Activated T-cell treated with anti-CD3 and anti-CD28 coated beads, Interleukin-2, amount 50 U/mL, for 4 hours (primary cell): Measurements from ENCODE around the gene MERTK. TPM values are rescaled to one million over a fixed set of nuclear protein-coding genes. Genes with fewer than 3 reads are reported as not detected.
"Not testable (repeated sequence)": the region's sequence is repeated elsewhere in the genome, so short reads cannot be mapped to it uniquely, and the experiment has no call there.

ENCODE experiments used
- ATAC-seq, 2 donors: fragments of 200-7000 bp; cut with Tn5 transposase; one replicate each; pipeline ENCODE4 v1.10.0; 2021
- DNase-seq: peaks from one replicate; pipeline ENCODE4 v3.0.0-alpha.2; 2020
- H3K27me3 Mint-ChIP-seq: one replicate; pipeline ENCODE4 v1.8.0; 2021; ENCODE audit warnings: low read depth, mixed read lengths
- H3K36me3 Mint-ChIP-seq: one replicate; pipeline ENCODE4 v1.8.0; 2022; ENCODE audit warnings: mixed read lengths; ENCODE audit not compliant: insufficient read depth
- H3K4me1 Mint-ChIP-seq: one replicate; pipeline ENCODE4 v1.8.0; 2021; ENCODE audit warnings: low read depth, mixed read lengths
- H3K4me3 Mint-ChIP-seq: one replicate; pipeline ENCODE4 v1.8.0; 2021; ENCODE audit warnings: mild to moderate bottlenecking, moderate library complexity, mixed read lengths
- H3K9me3 Mint-ChIP-seq: one replicate; pipeline ENCODE4 v1.8.0; 2021; ENCODE audit warnings: mixed read lengths
- total RNA-seq, 3 donors: library from RNA; stranded (reverse); gene quantifications; one replicate each; pipeline ENCODE4 v1.2.1, GENCODE V29; 2021

MERTK gene
- total RNA-seq, 3 donors from 2014 or later, result 0.42 to 0.87 (median 0.63) TPM

- H3K9me3 Mint-ChIP-seq, result no peaks in the 10 kb centered on the region
- H3K4me1 Mint-ChIP-seq, result no peaks in the 10 kb centered on the region
- H3K27me3 Mint-ChIP-seq, result no peaks in the 10 kb centered on the region
- H3K36me3 Mint-ChIP-seq, result no peaks in the 10 kb centered on the region
- H3K4me3 Mint-ChIP-seq, result no peak overlapping the region
- ATAC-seq, result no peak
- DNase-seq, result no peak
Observed at GRCh38 chr2:111919794-111920608, 21.6 kb downstream of the MERTK start.

- no peaks in the 10 kb centered on the region for H3K36me3 Mint-ChIP-seq
- no peaks in the 10 kb centered on the region for H3K4me1 Mint-ChIP-seq
- H3K9me3 Mint-ChIP-seq, result no peaks in the 10 kb centered on the region
- no peak for ATAC-seq
- no peak for DNase-seq
- H3K4me3 Mint-ChIP-seq, result no peak overlapping the region
- no peaks in the 10 kb centered on the region for H3K27me3 Mint-ChIP-seq
Observed at GRCh38 chr2:111923276-111923804, 24.9 kb downstream of the MERTK start.

GRCh38 chr2:111924617-111925107 lies 26.3 kb downstream of the MERTK start:
- ATAC-seq, result no peak
- H3K9me3 Mint-ChIP-seq, result no peaks in the 10 kb centered on the region
- DNase-seq, result no peak
- no peaks in the 10 kb centered on the region for H3K36me3 Mint-ChIP-seq
- no peak overlapping the region for H3K4me3 Mint-ChIP-seq
- H3K4me1 Mint-ChIP-seq, result no peaks in the 10 kb centered on the region
- H3K27me3 Mint-ChIP-seq, result no peaks in the 10 kb centered on the region

- Mint-ChIP-seq H3K4me1 (peaks cover 8% of the 10 kb centered on the region), H3K4me3 (no peak overlapping the region), H3K27me3 (no peaks in the 10 kb centered on the region), H3K36me3 (no peaks in the 10 kb centered on the region), H3K9me3 (no peaks in the 10 kb centered on the region)
- no peak for DNase-seq
- no peak for ATAC-seq
Observed at GRCh38 chr2:111927723-111928122, 29.3 kb downstream of the MERTK start.

DNA sequence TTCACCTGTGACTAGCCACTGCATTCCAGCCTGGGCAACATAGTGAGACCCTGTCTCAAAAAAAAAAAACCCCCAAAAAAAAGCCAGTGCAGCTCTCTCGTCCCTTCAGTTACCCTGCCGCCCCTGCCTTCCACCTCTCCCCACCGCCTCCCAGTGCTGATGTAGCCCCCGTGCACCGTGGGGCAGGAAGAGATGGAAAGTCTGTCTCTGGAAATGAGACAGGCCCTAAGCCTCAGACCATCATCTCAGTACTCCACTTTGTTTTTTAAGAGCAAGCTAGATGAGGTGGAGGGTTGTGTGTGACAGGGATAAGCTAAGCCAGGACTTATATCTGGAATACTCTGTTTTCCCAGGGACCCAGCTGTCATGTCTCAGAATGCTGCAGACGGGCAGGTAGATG lies 32.0 kb downstream of the MERTK start:
- Mint-ChIP-seq H3K36me3 (no peaks in the 10 kb centered on the region), H3K27me3 (no peaks in the 10 kb centered on the region), H3K4me3 (no peak overlapping the region), H3K4me1 (peaks cover 8% of the 10 kb centered on the region), H3K9me3 (no peaks in the 10 kb centered on the region)
- peak in 1 of 2 donors; percentile 22 for ATAC-seq
- no peak for DNase-seq

- H3K9me3 Mint-ChIP-seq, result no peaks in the 10 kb centered on the region
- H3K4me1 Mint-ChIP-seq, result peaks cover 8% of the 10 kb centered on the region
- no peak for DNase-seq
- H3K36me3 Mint-ChIP-seq, result no peaks in the 10 kb centered on the region
- peak; percentile 80 for ATAC-seq
- H3K4me3 Mint-ChIP-seq, result no peak overlapping the region
- H3K27me3 Mint-ChIP-seq, result no peaks in the 10 kb centered on the region
Observed at GRCh38 chr2:111930875-111931274, 32.5 kb downstream of the MERTK start.

- peaks cover 8% of the 10 kb centered on the region for H3K4me1 Mint-ChIP-seq
- ATAC-seq, result no peak
Observed at GRCh38 chr2:111932841-111933291, 34.5 kb downstream of the MERTK start.

DNA sequence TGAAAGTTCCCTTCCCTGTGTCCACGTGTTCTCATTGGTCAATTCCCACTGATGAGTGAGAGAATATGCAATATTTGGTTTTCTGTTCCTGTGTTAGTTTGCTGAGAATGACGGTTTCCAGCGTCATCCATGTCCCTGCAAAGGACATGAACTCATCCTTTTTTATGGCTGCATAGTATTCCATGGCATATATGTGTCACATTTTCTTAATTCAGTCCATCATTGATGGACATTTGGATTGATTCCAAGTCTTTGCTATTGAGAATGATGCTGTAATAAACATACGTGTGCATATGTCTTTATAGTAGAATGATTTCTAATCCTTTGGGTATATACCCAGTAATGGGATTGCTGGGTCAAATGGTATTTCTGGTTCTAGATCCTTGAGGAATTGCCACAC lies 35.5 kb downstream of the MERTK start:
- ATAC-seq, result not testable (repeated sequence)

More at GRCh38 chr2:111932841-111933291, 34.5 kb downstream of the MERTK start:
- DNase-seq, result no peak
- Mint-ChIP-seq H3K27me3 (no peaks in the 10 kb centered on the region), H3K36me3 (no peaks in the 10 kb centered on the region), H3K4me3 (no peak overlapping the region), H3K9me3 (no peaks in the 10 kb centered on the region)

GRCh38 chr2:111936881-111937280 lies 38.5 kb downstream of the MERTK start:
- no peaks in the 10 kb centered on the region for H3K36me3 Mint-ChIP-seq
- no peak overlapping the region for H3K4me3 Mint-ChIP-seq
- ATAC-seq (no peak), DNase-seq (no peak)
- H3K9me3 Mint-ChIP-seq, result no peaks in the 10 kb centered on the region
- peaks cover 3% of the 10 kb centered on the region for H3K27me3 Mint-ChIP-seq
- no peaks in the 10 kb centered on the region for H3K4me1 Mint-ChIP-seq

More for the DNA sequence above, 35.5 kb downstream of the MERTK start:
- H3K36me3 Mint-ChIP-seq, H3K9me3 Mint-ChIP-seq, DNase-seq, H3K4me3 Mint-ChIP-seq, H3K4me1 Mint-ChIP-seq, H3K27me3 Mint-ChIP-seq: not testable (repeated sequence)

DNA sequence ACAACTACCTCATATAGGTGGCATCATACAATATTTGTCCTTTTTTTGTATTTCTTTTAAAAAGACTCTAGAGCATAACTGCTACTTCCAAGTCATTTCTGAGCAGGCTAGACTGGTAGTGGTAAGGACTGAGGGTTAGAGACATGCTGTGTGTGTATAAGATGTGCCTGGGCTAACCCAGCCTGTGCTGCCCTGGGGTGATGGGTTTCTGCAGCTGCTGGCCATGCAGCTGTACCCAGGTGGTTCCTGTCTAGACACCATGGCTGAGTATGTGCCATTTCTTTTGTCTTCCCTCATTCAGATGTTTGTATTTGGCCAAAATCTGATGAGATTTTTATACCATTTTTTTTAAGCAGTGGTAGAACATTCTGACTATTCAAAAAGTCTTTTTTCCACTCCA lies 40.0 kb downstream of the MERTK start:
- Mint-ChIP-seq H3K27me3 (peaks cover 5% of the 10 kb centered on the region), H3K36me3 (no peaks in the 10 kb centered on the region), H3K4me1 (no peaks in the 10 kb centered on the region), H3K4me3 (no peak overlapping the region), H3K9me3 (no peaks in the 10 kb centered on the region)
- DNase-seq, result no peak
- ATAC-seq, result no peak

DNA sequence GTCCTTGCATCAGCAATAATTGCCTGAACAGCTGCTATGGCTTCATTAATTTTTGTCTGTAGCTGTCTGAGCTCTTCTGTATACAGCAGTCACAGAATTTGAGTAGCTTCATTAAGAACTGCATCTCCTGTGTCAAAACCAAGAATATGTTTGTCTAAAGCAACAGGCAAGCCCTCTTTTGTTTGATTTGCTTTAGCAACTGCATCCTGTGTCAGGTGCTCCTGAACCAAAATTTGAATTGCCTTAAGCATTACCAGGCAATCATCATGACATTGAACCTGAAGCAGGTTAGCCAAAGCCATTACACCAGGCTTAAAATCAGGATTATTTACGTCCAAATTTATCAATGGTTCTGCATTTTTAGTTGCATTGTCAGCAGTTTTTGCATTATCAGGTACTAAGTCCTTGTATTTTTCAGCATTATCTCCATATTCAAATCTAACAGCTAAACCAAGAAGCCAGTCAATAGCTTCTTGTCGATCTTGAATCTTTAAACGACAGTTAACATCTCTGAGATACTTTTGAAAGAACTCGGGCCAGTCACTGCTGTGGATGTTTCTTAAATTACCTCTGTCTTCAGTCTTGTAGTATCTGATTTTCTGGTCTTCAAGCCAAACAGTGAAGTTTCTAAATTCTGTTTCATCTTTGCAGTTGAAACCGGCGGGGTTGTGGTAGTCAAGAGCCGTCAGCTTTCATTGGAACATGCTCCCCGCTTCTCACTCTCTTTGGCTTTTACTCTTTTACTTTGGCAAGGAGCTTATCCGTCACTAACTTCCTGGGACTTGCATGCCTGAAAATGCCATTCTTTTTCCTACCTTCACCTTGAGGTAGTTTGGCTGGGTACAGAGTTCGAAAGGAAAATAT lies 42.2 kb downstream of the MERTK start:
- no peak for DNase-seq
- ATAC-seq, result no peak
- H3K9me3 Mint-ChIP-seq, result no peaks in the 10 kb centered on the region
- H3K27me3 Mint-ChIP-seq, result peaks cover 5% of the 10 kb centered on the region
- H3K36me3 Mint-ChIP-seq, result no peaks in the 10 kb centered on the region
- H3K4me3 Mint-ChIP-seq, result no peak overlapping the region
- H3K4me1 Mint-ChIP-seq, result no peaks in the 10 kb centered on the region

DNA sequence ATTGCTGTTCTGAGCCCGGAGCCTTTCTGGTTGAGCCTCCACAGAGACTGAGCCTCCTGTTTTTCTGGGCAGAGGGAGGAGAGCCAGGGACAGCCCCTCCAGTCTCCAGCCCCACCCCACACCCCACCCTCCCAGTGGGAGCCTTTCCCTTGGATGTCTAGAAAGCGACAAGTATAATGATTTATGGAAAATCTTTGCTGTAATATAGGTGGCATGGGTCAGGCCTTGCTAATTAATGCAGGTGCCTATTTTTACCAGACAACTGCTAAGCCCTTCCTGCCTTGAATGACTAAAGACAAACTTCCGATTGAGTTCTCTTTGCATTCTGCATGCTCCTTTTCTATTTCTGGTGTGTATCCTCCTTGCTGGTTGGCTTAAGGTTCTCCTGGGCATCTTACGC lies 43.1 kb downstream of the MERTK start:
- Mint-ChIP-seq H3K27me3 (peaks cover 5% of the 10 kb centered on the region), H3K9me3 (no peaks in the 10 kb centered on the region), H3K4me3 (no peak overlapping the region), H3K36me3 (no peaks in the 10 kb centered on the region), H3K4me1 (no peaks in the 10 kb centered on the region)
- DNase-seq (no peak), ATAC-seq (no peak)

- no peaks in the 10 kb centered on the region for H3K36me3 Mint-ChIP-seq
- ATAC-seq, result no peak
- DNase-seq, result no peak
- no peaks in the 10 kb centered on the region for H3K9me3 Mint-ChIP-seq
- no peak overlapping the region for H3K4me3 Mint-ChIP-seq
- peaks cover 5% of the 10 kb centered on the region for H3K27me3 Mint-ChIP-seq
- H3K4me1 Mint-ChIP-seq, result no peaks in the 10 kb centered on the region
Observed at GRCh38 chr2:111944531-111945210, 46.3 kb downstream of the MERTK start.
